ENCODE results near the gene KIF18B.

Gene KIF18B

DNA sequence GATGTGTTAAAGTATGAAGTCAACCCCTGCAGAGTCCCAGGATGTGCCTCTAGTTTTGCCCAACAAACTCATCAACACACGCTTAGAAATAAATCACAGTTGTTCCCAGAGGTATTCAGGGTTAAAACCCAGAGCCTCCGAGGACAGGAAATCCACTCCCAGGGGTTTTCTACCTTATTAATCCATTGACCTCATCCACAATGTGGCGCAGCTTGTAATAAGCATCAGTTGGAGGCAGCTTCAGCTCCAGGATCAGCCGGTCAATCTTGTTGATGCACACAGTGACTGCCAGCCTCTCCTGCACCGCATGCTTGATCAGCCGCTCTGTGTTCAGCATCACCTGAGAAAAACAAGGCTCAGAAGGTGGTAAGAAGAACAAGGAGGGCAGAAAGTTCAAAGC, 71.8 kb downstream of the KIF18B start:
- no peak for DNase-seq (ENCODE audit: low read depth in 2 of 2)

All from stimulated activated CD8-positive, alpha-beta memory T cell treated with anti-CD3 and anti-CD28 coated beads, Interleukin-15, amount 100 ng/mL, for 4 hours (primary cell).